Renal cortex interstitium (tissue), 11 donors: Measurements from ENCODE around the gene SMPD4. TPM values are rescaled to one million over a fixed set of nuclear protein-coding genes. Genes with fewer than 3 reads are reported as not detected.
"Not testable (repeated sequence)": the region's sequence is repeated elsewhere in the genome, so short reads cannot be mapped to it uniquely, and the experiment has no call there.

Experiments used
- DNase-seq, 11 donors: peaks; one replicate each; pipeline ENCODE4 v3.0.0-alpha.2; 2013; ENCODE audit warnings: low read depth in 9 of 11, low spot score in 4 of 11; ENCODE audit errors: extremely low read depth in 1 of 11
- polyA plus RNA-seq, 3 donors: library from polyadenylated mRNA; unstranded; fragments of 120-200 nt; gene quantifications; one replicate each; pipeline ENCODE4 v1.2.1, GENCODE V29; 2013; ENCODE audit not compliant: insufficient read length in 3 of 3

Gene SMPD4
- polyA plus RNA-seq, 3 donors, result 63.9 to 77.3 (median 67.0) TPM

- not testable (repeated sequence) for DNase-seq
These were observed 9.9 kb upstream of the SMPD4 start for GRCh38 chr2:130191319-130191718.

GRCh38 chr2:130190237-130190636 lies 8.8 kb upstream of the SMPD4 start:
- no peak for DNase-seq

GRCh38 chr2:130188958-130189357 lies 7.6 kb upstream of the SMPD4 start:
- not testable (repeated sequence) for DNase-seq

DNA sequence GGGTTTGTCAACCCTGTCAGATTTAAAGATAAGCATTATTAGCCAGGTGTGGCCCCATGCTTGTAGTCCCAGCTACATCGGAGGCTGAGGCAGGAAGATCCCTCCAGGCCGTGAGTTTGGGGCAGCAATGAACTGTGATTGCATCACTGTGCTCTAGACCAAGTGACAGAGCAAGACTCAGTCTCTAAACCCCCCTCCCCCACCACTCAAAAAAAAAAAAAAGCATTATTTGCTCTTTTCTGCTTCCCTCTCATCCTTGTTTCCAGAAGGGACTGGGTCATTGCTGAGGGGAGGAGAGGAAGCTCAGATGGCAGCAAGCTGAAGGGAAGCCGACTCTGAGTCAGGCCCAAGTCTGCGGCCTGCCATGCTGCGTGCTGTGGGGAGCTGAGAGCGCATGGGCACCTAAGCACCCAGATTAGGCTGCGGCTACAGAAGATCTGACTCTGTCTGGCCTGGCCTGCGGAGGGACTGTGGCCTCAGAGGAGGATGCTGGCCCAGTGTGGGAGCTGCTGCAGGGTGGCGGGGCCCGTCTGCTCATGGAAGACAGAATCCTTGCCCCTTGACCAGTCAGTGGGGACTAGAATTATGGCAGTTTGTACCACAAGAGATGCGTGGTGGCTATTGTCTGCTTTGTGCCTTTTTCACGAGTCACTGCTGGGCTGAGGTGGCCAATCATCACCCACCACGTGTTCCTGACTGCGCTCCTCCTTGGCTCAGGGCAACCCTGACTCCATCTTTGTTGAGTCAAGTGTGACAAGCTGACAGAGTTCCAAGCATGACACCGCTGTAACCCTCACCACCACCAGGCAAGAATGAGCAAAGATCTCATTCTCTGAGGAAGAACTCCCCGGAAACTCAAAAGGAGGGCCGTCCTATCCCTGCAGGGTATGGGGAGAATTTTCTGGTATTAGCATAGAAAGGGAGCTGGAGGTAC lies 6.7 kb upstream of the SMPD4 start:
- not testable (repeated sequence) for DNase-seq

- DNase-seq, result no peak
These were observed 5.9 kb upstream of the SMPD4 start for GRCh38 chr2:130187268-130187667.

- DNase-seq, result no peak
These were observed 5.0 kb upstream of the SMPD4 start for GRCh38 chr2:130186391-130186790.

GRCh38 chr2:130185896-130186295 lies 4.5 kb upstream of the SMPD4 start:
- no peak for DNase-seq

GRCh38 chr2:130185436-130185835 lies 4.0 kb upstream of the SMPD4 start:
- DNase-seq, result no peak

- DNase-seq, result no peak
These were observed 2.3 kb upstream of the SMPD4 start for GRCh38 chr2:130183512-130184373.

DNA sequence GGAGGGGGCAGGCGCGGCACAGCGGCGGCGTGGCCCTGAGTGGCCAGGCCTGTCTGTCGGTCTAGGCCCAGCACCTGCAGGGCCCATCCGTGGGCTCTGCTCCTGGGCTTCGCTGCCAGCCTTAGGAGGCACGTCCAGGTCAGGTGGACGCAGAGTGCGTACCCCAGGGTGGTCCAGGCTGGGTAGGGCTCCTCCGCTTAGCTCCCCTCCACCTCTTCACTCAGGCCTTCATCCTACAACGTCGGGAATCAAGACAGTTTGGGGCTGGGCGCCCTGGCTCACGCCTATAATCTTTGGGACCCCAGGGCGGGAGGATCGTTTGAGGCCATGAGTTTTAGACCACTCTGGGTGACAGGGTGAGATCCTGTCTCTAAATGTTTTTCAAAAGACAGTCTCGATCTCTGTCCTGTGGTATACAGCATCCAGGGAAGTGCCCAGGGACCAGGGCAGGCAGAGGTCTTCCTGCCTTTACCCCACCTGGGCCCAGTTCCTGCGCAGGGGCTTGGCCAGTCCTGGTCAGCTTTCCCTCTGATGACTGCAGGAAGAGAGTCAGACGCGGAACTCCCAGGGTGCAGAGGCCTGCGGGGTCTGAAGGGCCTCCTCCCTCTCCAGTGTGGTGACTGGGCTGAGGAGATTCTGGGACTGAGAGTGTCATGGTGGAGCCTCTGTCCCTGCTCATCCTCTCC lies 1.6 kb upstream of the SMPD4 start:
- DNase-seq, result not testable (repeated sequence)

- peak; percentile 62 to 84 (median 78) for DNase-seq
These were observed 679 bp upstream of the SMPD4 start, which contains the start of gene MZT2B for GRCh38 chr2:130181880-130182682. Gene MZT2B (plus strand): TSS chr2:130182262. CDS start chr2:130182283, 21 bp downstream.

DNA sequence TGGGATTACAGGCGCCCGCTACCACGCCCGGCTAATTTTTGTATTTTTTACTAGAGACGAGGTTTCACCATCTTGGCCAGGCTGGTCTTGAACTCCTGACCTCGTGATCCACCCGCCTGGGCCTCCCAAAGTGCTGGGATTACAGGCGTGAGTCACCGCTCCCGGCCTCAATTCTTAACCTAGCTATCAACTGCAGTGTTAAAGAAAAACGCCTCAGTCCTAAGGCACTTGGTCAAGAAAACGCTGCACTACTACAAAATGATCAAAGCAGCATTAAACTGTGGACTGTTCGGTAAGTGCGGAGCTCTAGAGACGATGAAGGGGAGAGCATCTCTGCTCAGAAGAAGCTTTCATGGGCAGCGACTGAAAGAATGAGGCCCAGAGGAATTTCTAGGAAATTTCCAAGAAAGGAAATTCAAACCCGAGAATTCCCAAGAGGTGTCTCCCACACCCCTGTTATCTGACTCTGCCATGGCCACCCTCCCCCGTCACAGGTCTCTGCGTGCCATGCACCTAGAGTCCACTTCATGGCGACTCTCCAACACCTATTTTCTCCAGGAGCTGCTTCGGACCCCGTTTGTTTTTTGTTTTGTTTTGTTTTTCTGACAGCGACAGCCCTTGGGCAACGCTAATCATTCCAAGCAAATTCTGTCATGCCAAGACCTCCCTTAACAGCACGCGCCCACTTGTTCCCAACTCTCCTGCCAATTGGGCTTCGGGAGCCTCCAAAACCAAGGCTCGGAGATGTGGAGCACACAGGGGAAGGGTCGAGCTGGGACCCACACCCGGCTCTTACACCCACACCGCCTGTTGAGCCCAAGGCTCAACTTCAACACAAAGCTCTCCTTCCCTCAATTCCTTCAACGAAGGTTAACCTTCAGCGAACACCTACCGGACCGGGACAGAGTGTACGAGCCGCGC lies 738 bp downstream of the SMPD4 start:
- DNase-seq, result not testable (repeated sequence)

- not testable (repeated sequence) for DNase-seq
These were observed 6.5 kb downstream of the SMPD4 start for GRCh38 chr2:130174866-130175265.

- DNase-seq, result no peak
These were observed 11.5 kb downstream of the SMPD4 start for GRCh38 chr2:130169896-130170295.

GRCh38 chr2:130169163-130169562 lies 12.2 kb downstream of the SMPD4 start:
- not testable (repeated sequence) for DNase-seq

DNA sequence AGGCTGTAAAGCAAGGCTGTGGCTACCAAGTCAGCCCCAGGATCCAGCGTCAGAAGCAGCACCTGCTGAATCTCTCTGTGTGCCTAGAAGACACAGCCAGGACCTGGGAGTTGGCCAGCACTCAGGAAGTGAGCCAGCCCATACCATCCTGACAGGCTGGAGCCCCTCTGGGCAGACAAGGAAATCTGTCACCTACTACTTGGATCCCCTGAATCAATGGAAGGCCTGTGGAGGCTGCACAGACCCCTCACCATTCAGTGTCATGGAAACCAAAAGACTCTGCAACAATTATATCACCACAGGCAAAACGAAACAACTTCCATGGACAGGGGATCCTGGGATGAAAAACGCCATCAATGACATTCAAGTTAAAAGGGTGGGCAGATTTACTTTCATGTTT lies 14.8 kb downstream of the SMPD4 start:
- DNase-seq, result not testable (repeated sequence)

DNA sequence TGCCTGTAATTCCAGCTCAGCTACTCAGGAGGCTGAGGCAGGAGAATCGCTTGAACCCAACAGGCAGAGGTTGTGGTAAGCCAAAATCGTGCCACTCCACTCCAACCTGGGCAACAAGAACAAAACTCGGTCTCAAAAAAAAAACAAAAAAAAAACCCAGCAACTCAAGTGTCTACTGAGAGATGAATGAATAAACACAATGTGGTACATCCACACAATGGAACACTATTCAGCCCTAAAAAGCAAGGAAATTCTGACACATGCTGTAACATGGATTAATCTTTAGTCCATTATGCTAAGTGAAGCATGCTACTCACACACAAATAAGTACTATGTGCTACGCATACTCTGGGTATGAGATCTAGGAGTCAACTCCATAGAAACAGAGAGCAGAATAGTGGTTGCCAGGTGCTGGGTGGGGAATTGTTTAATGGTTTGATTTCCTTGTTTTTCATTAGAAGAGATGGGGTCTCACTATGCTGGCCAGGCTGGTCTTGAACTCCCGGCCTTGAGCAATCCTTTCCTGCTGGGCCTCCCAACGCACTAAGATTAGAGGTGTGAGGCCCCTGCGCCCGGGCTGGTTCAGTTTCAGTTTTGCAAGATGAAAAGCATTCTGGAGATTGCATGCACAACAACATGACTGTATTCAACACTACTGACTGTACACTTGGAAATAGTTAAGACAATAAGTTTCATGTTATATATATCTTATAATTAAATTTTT lies 15.9 kb downstream of the SMPD4 start:
- DNase-seq, result no peak
